ENCODE data around the gene CCDC17. TPM values are rescaled to one million over a fixed set of nuclear protein-coding genes. Genes with fewer than 3 reads are reported as not detected.

The CCDC17 gene
- total RNA-seq, 4 donors from 2014 or later = 3.2 to 6.5 (median 4.0) TPM

GRCh38 chr1:45630429-45630828, 6.6 kb upstream of the CCDC17 start:
- H3K9me3 ChIP-seq = no peaks in the 10 kb centered on the region
- H3K4me3 ChIP-seq = no peak overlapping the region
- no peak for TF ChIP-seq EP300 (IDR thresholded peaks at IDR 0.05)
- TF ChIP-seq POLR2A (IDR thresholded peaks at IDR 0.05) = no peak
- TF ChIP-seq POLR2AphosphoS5 (IDR thresholded peaks at IDR 0.05) = no peak
- no peak for TF ChIP-seq CTCF (IDR thresholded peaks at IDR 0.05)
- 89% methylated on average over 1 of the region's 1 CpG for WGBS
- DNase-seq (ENCODE audit: low spot score in 2 of 2) = no peak
- H3K27ac ChIP-seq = no peak overlapping the region
- H3K4me1 ChIP-seq = no peaks in the 10 kb centered on the region
- H3K36me3 ChIP-seq = peaks cover 90% of the 10 kb centered on the region
- H3K27me3 ChIP-seq = no peaks in the 10 kb centered on the region

GRCh38 chr1:45629035-45629434, 5.2 kb upstream of the CCDC17 start:
- H3K36me3 ChIP-seq = peaks cover 81% of the 10 kb centered on the region
- H3K9me3 ChIP-seq = no peaks in the 10 kb centered on the region
- H3K27me3 ChIP-seq = no peaks in the 10 kb centered on the region
- H3K27ac ChIP-seq = no peak overlapping the region
- TF ChIP-seq EP300 (IDR thresholded peaks at IDR 0.05) = no peak
- no peak for TF ChIP-seq POLR2A (IDR thresholded peaks at IDR 0.05)
- TF ChIP-seq CTCF (IDR thresholded peaks at IDR 0.05) = no peak
- no peak for TF ChIP-seq POLR2AphosphoS5 (IDR thresholded peaks at IDR 0.05)
- peaks cover 5% of the 10 kb centered on the region for H3K4me1 ChIP-seq
- no peak for DNase-seq (ENCODE audit: low spot score in 2 of 2)
- no peak overlapping the region for H3K4me3 ChIP-seq

- H3K4me3 ChIP-seq = peak overlapping the region; percentile 44
- H3K4me1 ChIP-seq = peaks cover 27% of the 10 kb centered on the region
- 50% methylated on average over 53 of the region's 78 CpGs for WGBS
- TF ChIP-seq POLR2A (IDR thresholded peaks at IDR 0.05) = no peak
- TF ChIP-seq CTCF (IDR thresholded peaks at IDR 0.05) = no peak
- TF ChIP-seq EP300 (IDR thresholded peaks at IDR 0.05) = no peak
- no peak for TF ChIP-seq POLR2AphosphoS5 (IDR thresholded peaks at IDR 0.05)
- DNase-seq (ENCODE audit: low spot score in 2 of 2) = peak in 1 of 2 donors; percentile 70
- no peaks in the 10 kb centered on the region for H3K27me3 ChIP-seq
- H3K27ac ChIP-seq = peak overlapping the region; percentile 3
- peaks cover 39% of the 10 kb centered on the region for H3K36me3 ChIP-seq
- no peaks in the 10 kb centered on the region for H3K9me3 ChIP-seq
Observed at GRCh38 chr1:45622524-45623394, 1.1 kb downstream of the CCDC17 start.

- H3K36me3 ChIP-seq = peaks cover 39% of the 10 kb centered on the region
- 63% methylated on average over 14 of the region's 18 CpGs for WGBS
- DNase-seq (ENCODE audit: low spot score in 2 of 2) = no peak
- H3K27ac ChIP-seq = peak overlapping the region; percentile 21
- TF ChIP-seq CTCF (IDR thresholded peaks at IDR 0.05) = no peak
- no peak for TF ChIP-seq POLR2AphosphoS5 (IDR thresholded peaks at IDR 0.05)
- no peak for TF ChIP-seq POLR2A (IDR thresholded peaks at IDR 0.05)
- TF ChIP-seq EP300 (IDR thresholded peaks at IDR 0.05) = no peak
- H3K27me3 ChIP-seq = no peaks in the 10 kb centered on the region
- peak overlapping the region; percentile 44 for H3K4me3 ChIP-seq
- peaks cover 27% of the 10 kb centered on the region for H3K4me1 ChIP-seq
- no peaks in the 10 kb centered on the region for H3K9me3 ChIP-seq
Observed at GRCh38 chr1:45621895-45622523, 1.8 kb downstream of the CCDC17 start.

- H3K36me3 ChIP-seq = peaks cover 39% of the 10 kb centered on the region
- 40% methylated on average over 2 of the region's 3 CpGs for WGBS
Observed at GRCh38 chr1:45621501-45621836, 2.4 kb downstream of the CCDC17 start.

More at GRCh38 chr1:45621501-45621836, 2.4 kb downstream of the CCDC17 start:
- peaks cover 27% of the 10 kb centered on the region for H3K4me1 ChIP-seq
- DNase-seq (ENCODE audit: low spot score in 2 of 2) = no peak
- H3K27ac ChIP-seq = peak overlapping the region; percentile 21
- no peaks in the 10 kb centered on the region for H3K27me3 ChIP-seq
- H3K4me3 ChIP-seq = no peak overlapping the region
- no peak for TF ChIP-seq POLR2AphosphoS5 (IDR thresholded peaks at IDR 0.05)
- TF ChIP-seq EP300 (IDR thresholded peaks at IDR 0.05) = no peak
- TF ChIP-seq CTCF (IDR thresholded peaks at IDR 0.05) = no peak
- no peak for TF ChIP-seq POLR2A (IDR thresholded peaks at IDR 0.05)
- no peaks in the 10 kb centered on the region for H3K9me3 ChIP-seq

Measured in suprapubic skin (tissue), 4 donors.